ENCODE measurements around the gene PBX2.

- TF ChIP-seq CTCF (conservative IDR thresholded peaks at IDR 0.05) (no peak), ZFX (IDR thresholded peaks at IDR 0.05) (no peak)
Measured at GRCh38 chr6:32176476-32177182, 13.4 kb downstream of the PBX2 start.
